Activated T-cell treated with anti-CD3 and anti-CD28 coated beads for 24 hours (primary cell): Measurements from ENCODE around the gene CCR5.

Source experiments
- DNase-seq: peaks from one replicate; pipeline ENCODE4 v3.0.0-alpha.2; 2020; ENCODE audit warnings: low read depth

CCR5 gene

GRCh38 chr3:46359733-46360493 lies 10.8 kb upstream of the CCR5 start:
- no peak for DNase-seq

GRCh38 chr3:46360907-46361306 lies 9.8 kb upstream of the CCR5 start:
- DNase-seq: no peak

GRCh38 chr3:46361408-46362283 lies 9.1 kb upstream of the CCR5 start:
- no peak for DNase-seq

GRCh38 chr3:46365041-46365440 lies 5.7 kb upstream of the CCR5 start:
- no peak for DNase-seq

GRCh38 chr3:46365737-46366524 lies 4.8 kb upstream of the CCR5 start:
- no peak for DNase-seq

GRCh38 chr3:46367811-46368210 lies 2.9 kb upstream of the CCR5 start:
- no peak for DNase-seq

- DNase-seq: peak; percentile 41
Observed at GRCh38 chr3:46368569-46368968, 2.2 kb upstream of the CCR5 start.

- no peak for DNase-seq
Observed at GRCh38 chr3:46369151-46369550, 1.6 kb upstream of the CCR5 start.

- DNase-seq: peak; percentile 24
Observed at GRCh38 chr3:46369675-46370132, 1.0 kb upstream of the CCR5 start.

GRCh38 chr3:46371519-46372340 lies 984 bp downstream of the CCR5 start:
- DNase-seq: no peak

- no peak for DNase-seq
Observed at GRCh38 chr3:46372492-46373359, 2.0 kb downstream of the CCR5 start.

- DNase-seq: no peak
Observed at GRCh38 chr3:46374755-46375154, 4.0 kb downstream of the CCR5 start.

GRCh38 chr3:46375218-46375617 lies 4.5 kb downstream of the CCR5 start:
- DNase-seq: no peak

GRCh38 chr3:46375814-46376213 lies 5.1 kb downstream of the CCR5 start:
- no peak for DNase-seq

GRCh38 chr3:46378426-46378942 lies 7.7 kb downstream of the CCR5 start:
- peak; percentile 49 for DNase-seq

- DNase-seq: no peak
Observed at GRCh38 chr3:46380471-46381221, 9.9 kb downstream of the CCR5 start.

- DNase-seq: no peak
Observed at GRCh38 chr3:46381625-46382024, 10.9 kb downstream of the CCR5 start.

GRCh38 chr3:46383211-46383950 lies 12.6 kb downstream of the CCR5 start:
- no peak for DNase-seq

- DNase-seq: no peak
Observed at GRCh38 chr3:46383951-46384330, 13.2 kb downstream of the CCR5 start.
